Hepatocyte (in vitro differentiated cells): ENCODE data around the gene SPECC1.

ENCODE experiments used
- EZH2 ChIP-seq: fragments of 200-600 bp; sonication (generic); IDR thresholded peaks from 2 replicates; pipeline ENCODE4 v1.6.1; 2016; ENCODE audit warnings: antibody characterized with exemption, mild to moderate bottlenecking, borderline replicate concordance
- TF ChIP-seq, protein P1 (sequence below): fragments of 200-600 bp; sonication (generic); IDR thresholded peaks from 2 replicates; pipeline ENCODE4 v1.5.1; 2016; ENCODE audit warnings: antibody characterized with exemption, mild to moderate bottlenecking; ENCODE audit not compliant: poor library complexity

DNA sequence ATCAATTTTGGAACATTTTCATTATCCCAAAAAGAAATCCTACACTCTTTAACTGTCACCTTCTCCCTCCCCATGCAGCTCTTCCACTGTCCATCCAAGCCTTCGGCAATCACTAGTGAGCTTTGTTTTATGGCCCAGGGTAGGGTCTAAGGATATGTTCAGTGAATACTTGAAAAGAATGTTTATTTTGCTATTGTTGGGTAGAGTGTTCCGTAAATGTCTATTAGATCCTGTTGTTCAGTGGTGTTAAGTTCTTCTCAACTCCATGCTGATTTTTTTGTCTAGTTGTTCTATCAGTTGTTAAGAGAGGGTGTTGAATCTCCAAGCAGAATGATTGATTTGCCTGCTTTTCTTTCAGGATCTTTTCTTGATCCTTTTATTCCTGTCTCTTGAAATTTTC lies 29.9 kb downstream of the SPECC1 start:
- TF ChIP-seq EZH2, result no peak
- TF ChIP-seq, protein P1, sequence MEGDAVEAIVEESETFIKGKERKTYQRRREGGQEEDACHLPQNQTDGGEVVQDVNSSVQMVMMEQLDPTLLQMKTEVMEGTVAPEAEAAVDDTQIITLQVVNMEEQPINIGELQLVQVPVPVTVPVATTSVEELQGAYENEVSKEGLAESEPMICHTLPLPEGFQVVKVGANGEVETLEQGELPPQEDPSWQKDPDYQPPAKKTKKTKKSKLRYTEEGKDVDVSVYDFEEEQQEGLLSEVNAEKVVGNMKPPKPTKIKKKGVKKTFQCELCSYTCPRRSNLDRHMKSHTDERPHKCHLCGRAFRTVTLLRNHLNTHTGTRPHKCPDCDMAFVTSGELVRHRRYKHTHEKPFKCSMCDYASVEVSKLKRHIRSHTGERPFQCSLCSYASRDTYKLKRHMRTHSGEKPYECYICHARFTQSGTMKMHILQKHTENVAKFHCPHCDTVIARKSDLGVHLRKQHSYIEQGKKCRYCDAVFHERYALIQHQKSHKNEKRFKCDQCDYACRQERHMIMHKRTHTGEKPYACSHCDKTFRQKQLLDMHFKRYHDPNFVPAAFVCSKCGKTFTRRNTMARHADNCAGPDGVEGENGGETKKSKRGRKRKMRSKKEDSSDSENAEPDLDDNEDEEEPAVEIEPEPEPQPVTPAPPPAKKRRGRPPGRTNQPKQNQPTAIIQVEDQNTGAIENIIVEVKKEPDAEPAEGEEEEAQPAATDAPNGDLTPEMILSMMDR, result no peak
